GM12878 (cell line): ENCODE measurements around the gene RCOR2. TPM values are rescaled to one million over a fixed set of nuclear protein-coding genes. Genes with fewer than 3 reads are reported as not detected.

Experiments used
- ATAC-seq: fragments of 200-7000 bp; cut with Tn5 transposase; 3 replicates; pipeline ENCODE4 v1.9.1; 2020; ENCODE audit warnings: mild to moderate bottlenecking, moderate library complexity
- BruUV-seq: library from RNA; stranded (reverse); fragments of 400-500 nt; replicated peaks from 2 replicates; lab custom pipeline; 2021; lab: Mats Ljungman, UMichigan
- CTCF ChIA-PET: fragments of 300-600 bp; sonication (Branson Sonifier 250); formaldehyde crosslinking; extraction: SDS; loops from one replicate; lab custom pipeline; 2021; ENCODE audit warnings: inconsistent platforms; lab: Yijun Ruan, JAX
- POLR2A ChIA-PET: fragments of 350-600 bp; formaldehyde crosslinking; extraction: SDS; loops from one replicate; lab custom pipeline; 2021; ENCODE audit warnings: inconsistent platforms; lab: Charles Lee
- RAD21 ChIA-PET: fragments of 300-600 bp; sonication (Branson Sonifier 250); formaldehyde crosslinking; loops from one replicate; lab custom pipeline; 2023; ENCODE audit warnings: antibody characterized with exemption; ENCODE audit not compliant: unreplicated experiment; lab: Charles Lee
- SMC1A ChIA-PET: fragments of 300-600 bp; sonication (Branson Sonifier 250); formaldehyde crosslinking; loops from one replicate; lab custom pipeline; 2023; ENCODE audit not compliant: unreplicated experiment, uncharacterized antibody; lab: Charles Lee
- DNase-seq: peaks from one replicate; pipeline ENCODE4 v3.0.0-alpha.2; 2011; ENCODE audit warnings: low read depth, low spot score
- FAIRE-seq: peaks from 3 replicates; lab custom pipeline; 2011; peaks lifted over from hg19 to GRCh38; lab: Jason Lieb, UNC
- H2AFZ ChIP-seq: 2 replicates; pipeline ENCODE4 v1.6.0; 2011; ENCODE audit warnings: low read depth, low read length, control low read depth; ENCODE audit not compliant: control insufficient read depth
- H3K27ac ChIP-seq: 2 replicates; pipeline ENCODE4 v1.5.1; 2011; ENCODE audit warnings: control low read depth; ENCODE audit not compliant: control insufficient read depth, insufficient read depth
- H3K27me3 ChIP-seq, 2 experiments: replicated peaks in 1 of 2; 2 replicates each; pipeline versions ENCODE4 v1.6.0 to v1.6.1; 2011; ENCODE audit warnings: low read length in 1 of 2; ENCODE audit not compliant: control insufficient read depth in 2 of 2, insufficient read depth in 2 of 2
- H3K36me3 ChIP-seq, 2 experiments: 2 replicates each; pipeline ENCODE4 v1.5.1; 2011; ENCODE audit warnings: low read length in 1 of 2; ENCODE audit not compliant: control insufficient read depth in 2 of 2, insufficient read depth in 2 of 2
- H3K4me1 ChIP-seq: 2 replicates; pipeline ENCODE4 v1.6.1; 2011; ENCODE audit warnings: mild to moderate bottlenecking, low read length, moderate library complexity, mixed read lengths; ENCODE audit not compliant: control insufficient read depth, insufficient read depth
- H3K4me2 ChIP-seq: 2 replicates; pipeline ENCODE4 v1.6.0; 2011; ENCODE audit warnings: control low read depth; ENCODE audit not compliant: control insufficient read depth, insufficient read depth
- H3K4me3 ChIP-seq: fragments of 200-600 bp; sonication (generic); 2 replicates; pipeline ENCODE4 v1.5.1; 2016
- H3K79me2 ChIP-seq: 2 replicates; pipeline ENCODE4 v1.6.0; 2011; ENCODE audit warnings: low read length; ENCODE audit not compliant: control insufficient read depth, insufficient read depth
- H3K9ac ChIP-seq: 2 replicates; pipeline ENCODE4 v1.8.0; 2011; ENCODE audit warnings: low read length, control low read depth, mixed read lengths; ENCODE audit not compliant: control insufficient read depth, insufficient read depth
- H3K9me3 ChIP-seq: replicated peaks from 3 replicates; pipeline ENCODE4 v1.5.1; 2011; ENCODE audit warnings: mild to moderate bottlenecking, low read length; ENCODE audit not compliant: control insufficient read depth, insufficient read depth
- H4K20me1 ChIP-seq: 2 replicates; pipeline ENCODE4 v1.6.0; 2011; ENCODE audit not compliant: control insufficient read depth, insufficient read depth
- ATF7 ChIP-seq: fragments of 450-650 bp; IDR thresholded peaks from 2 replicates; pipeline ENCODE4 v1.6.1; 2016; ENCODE audit warnings: low read depth, mild to moderate bottlenecking
- BCLAF1 ChIP-seq: fragments of 450-650 bp; IDR thresholded peaks from 2 replicates; pipeline ENCODE4 v1.6.1; 2017; ENCODE audit warnings: antibody characterized with exemption, mild to moderate bottlenecking, moderate library complexity
- CREM ChIP-seq: IDR thresholded peaks from 2 replicates; pipeline ENCODE4 v1.6.1; 2014; ENCODE audit warnings: antibody characterized with exemption, low read depth
- EED ChIP-seq: sonication (generic); IDR thresholded peaks from 2 replicates; pipeline ENCODE4 v1.6.1; 2016; ENCODE audit warnings: antibody characterized with exemption, low read depth
- ELK1 ChIP-seq: IDR thresholded peaks from 2 replicates; pipeline ENCODE4 v1.6.1; 2012; ENCODE audit warnings: low read depth, low read length, improper control_type of control experiment
- GABPA ChIP-seq: IDR thresholded peaks from 2 replicates; pipeline ENCODE4 v1.6.1; 2014; ENCODE audit warnings: antibody characterized with exemption, low read depth, mild to moderate bottlenecking, inconsistent platforms
- HDGF ChIP-seq: fragments of 450-650 bp; IDR thresholded peaks from 2 replicates; pipeline ENCODE4 v1.6.1; 2016; ENCODE audit warnings: antibody characterized with exemption
- RAD51 ChIP-seq: fragments of 450-650 bp; IDR thresholded peaks from 2 replicates; pipeline ENCODE4 v1.6.1; 2016; ENCODE audit warnings: moderate library complexity, mild to moderate bottlenecking, inconsistent platforms
- SKIL ChIP-seq: fragments of 450-650 bp; IDR thresholded peaks from 2 replicates; pipeline ENCODE4 v1.6.1; 2017; ENCODE audit warnings: mild to moderate bottlenecking, low read depth, inconsistent platforms; ENCODE audit not compliant: poor library complexity, severe bottlenecking
- SMAD1 ChIP-seq: fragments of 450-650 bp; IDR thresholded peaks from 2 replicates; pipeline ENCODE4 v1.6.1; 2018; ENCODE audit warnings: mild to moderate bottlenecking, low read depth; ENCODE audit not compliant: partially characterized antibody
- TCF12 ChIP-seq: IDR thresholded peaks from 2 replicates; pipeline ENCODE4 v1.6.1; 2011; ENCODE audit warnings: low read depth, mild to moderate bottlenecking, low read length
- ZBTB33 ChIP-seq: fragments of 450-650 bp; IDR thresholded peaks from 2 replicates; pipeline ENCODE4 v1.6.1; 2017; ENCODE audit warnings: mild to moderate bottlenecking
- WGBS: methylation state at CpG from one replicate; pipeline ENCODE4 v1.1.6; 2016; ENCODE audit warnings: low lambda C conversion rate; ENCODE audit not compliant: insufficient replicate concordance, insufficient coverage; ENCODE audit errors: missing lambda C conversion rate; 5-methylcytosine and 5-hydroxymethylcytosine counted together
- in situ Hi-C: fragments of 300-500 bp; cut with MboI; formaldehyde crosslinking; loops from 9 replicates; pipeline ENCODE4 v1.14.3; 2018; ENCODE audit warnings: mixed read lengths
- intact Hi-C: fragments of 100-400 bp; cut with micrococcal nuclease; formaldehyde crosslinking; loops from one replicate; pipeline ENCODE4 v1.14.2; 2022; ENCODE audit not compliant: unreplicated experiment
- polyA plus RNA-seq, 11 experiments: library from polyadenylated mRNA; depleted of rRNA in 4 of 11; unstranded in 6 of 11; stranded (reverse) in 5 of 11; fragments of >200 nt; fragmentation: Nextera tagmentation in 4 of 11; fragmentation: Illumina TruSeq in 1 of 11; extraction: Ambion mirVana in 4 of 11; extraction: Trizol in 1 of 11; gene quantifications; 1 replicate in 1 of 11; 2 replicates in 10 of 11; pipeline versions ENCODE4 v1.2.1 to v1.2.3, GENCODE V29; 2011 to 2016; ENCODE audit warnings: inconsistent platforms in 2 of 11, missing spikeins in 2 of 11, low read depth in 1 of 11
- total RNA-seq, 4 experiments: library from RNA; depleted of rRNA in 3 of 4; stranded (reverse); fragments of >200 nt in 3 of 4; fragmentation: Illumina TruSeq in 1 of 4; extraction: Trizol in 1 of 4; gene quantifications; 2 replicates each; pipeline versions ENCODE4 v1.2.1 to v1.2.3, GENCODE V29; 2013 to 2021

The RCOR2 gene
- total and polyA plus RNA-seq, 10 of the 15 experiments (the other 5 are each of a cell fraction or from before 2014, with no cell fraction given) = 0.06 to 0.32 (median 0.17) TPM; not detected in 5

- H3K9me3 ChIP-seq = no peaks in the 10 kb centered on the region
- H3K9ac ChIP-seq = no peak overlapping the region
- FAIRE-seq = no peak
- no peak overlapping the region for H3K27ac ChIP-seq
- ChIA-PET CTCF (interaction anchor here (0.6 kb wide), 1 partner anchor 67 kb away, joined by 3 read pairs; no protein-coding TSS in a partner anchor), POLR2A (no interaction called here), RAD21 (no interaction called here), SMC1A (no interaction called here)
- TF ChIP-seq GABPA = no peak
- TF ChIP-seq TCF12 = no peak
- no peak for TF ChIP-seq SKIL
- TF ChIP-seq SMAD1 = no peak
- TF ChIP-seq ATF7 = no peak
- TF ChIP-seq CREM = no peak
- no peak for TF ChIP-seq BCLAF1
- no peak for TF ChIP-seq HDGF
- no peak for TF ChIP-seq ELK1
- no peak for TF ChIP-seq RAD51
- TF ChIP-seq EED = no peak
- no peak for TF ChIP-seq ZBTB33
- BruUV-seq = no TSS peak
- H3K36me3 ChIP-seq = peaks cover 33 to 56% of the 10 kb centered on the region in 2 experiments
- in situ Hi-C loops = no loop called here
- H3K27me3 ChIP-seq = no peaks in the 10 kb centered on the region
- H3K4me2 ChIP-seq = no peak overlapping the region
- H3K4me3 ChIP-seq = no peak overlapping the region
- no peak for DNase-seq
- H4K20me1 ChIP-seq = no peaks in the 10 kb centered on the region
- H2AFZ ChIP-seq = no peak overlapping the region
- ATAC-seq = no peak
- intact Hi-C loops = no loop called here
- H3K4me1 ChIP-seq = no peaks in the 10 kb centered on the region
- 98% methylated on average over 13 of the region's 14 CpGs for WGBS
- H3K79me2 ChIP-seq = no peaks in the 10 kb centered on the region
Measured at GRCh38 chr11:63903884-63904283, 13.1 kb downstream of the RCOR2 start.
